ENCODE results near the gene MDGA2. TPM values are rescaled to one million over a fixed set of nuclear protein-coding genes. Genes with fewer than 3 reads are reported as not detected.

The MDGA2 gene
- total RNA-seq, 1 donor from 2014 or later = 0.39 TPM

GRCh38 chr14:46887144-46887543 lies 788.3 kb downstream of the MDGA2 start:
- Mint-ChIP-seq H3K9me3 (ENCODE audit: unreplicated experiment) (no peaks in the 10 kb centered on the region), H3K27me3 (ENCODE audit: unreplicated experiment) (no peaks in the 10 kb centered on the region)

GRCh38 chr14:46885566-46885965 lies 789.8 kb downstream of the MDGA2 start:
- H3K27ac Mint-ChIP-seq (ENCODE audit: unreplicated experiment) = no peak overlapping the region
- no peak overlapping the region for H3K4me3 Mint-ChIP-seq (ENCODE audit: unreplicated experiment)
- H3K36me3 Mint-ChIP-seq (ENCODE audit: unreplicated experiment) = no peaks in the 10 kb centered on the region
- no peak for DNase-seq
- no peaks in the 10 kb centered on the region for H3K27me3 Mint-ChIP-seq (ENCODE audit: unreplicated experiment)
- no peak for TF ChIP-seq CTCF (IDR thresholded peaks at IDR 0.05; ENCODE audit: partially characterized antibody, unreplicated experiment)
- H3K9me3 Mint-ChIP-seq (ENCODE audit: unreplicated experiment) = no peaks in the 10 kb centered on the region
- no peaks in the 10 kb centered on the region for H3K4me1 Mint-ChIP-seq (ENCODE audit: low read depth, unreplicated experiment)

More at GRCh38 chr14:46887144-46887543, 788.3 kb downstream of the MDGA2 start:
- Mint-ChIP-seq H3K4me3 (ENCODE audit: unreplicated experiment) (no peak overlapping the region), H3K27ac (ENCODE audit: unreplicated experiment) (no peak overlapping the region), H3K36me3 (ENCODE audit: unreplicated experiment) (no peaks in the 10 kb centered on the region), H3K4me1 (ENCODE audit: low read depth, unreplicated experiment) (no peaks in the 10 kb centered on the region)
- TF ChIP-seq CTCF (IDR thresholded peaks at IDR 0.05; ENCODE audit: partially characterized antibody, unreplicated experiment) = no peak
- no peak for DNase-seq

- no peaks in the 10 kb centered on the region for H3K36me3 Mint-ChIP-seq (ENCODE audit: unreplicated experiment)
- H3K27me3 Mint-ChIP-seq (ENCODE audit: unreplicated experiment) = no peaks in the 10 kb centered on the region
- DNase-seq = no peak
- no peaks in the 10 kb centered on the region for H3K4me1 Mint-ChIP-seq (ENCODE audit: low read depth, unreplicated experiment)
- peaks cover 3% of the 10 kb centered on the region for H3K9me3 Mint-ChIP-seq (ENCODE audit: unreplicated experiment)
- no peak for TF ChIP-seq CTCF (IDR thresholded peaks at IDR 0.05; ENCODE audit: partially characterized antibody, unreplicated experiment)
- no peak overlapping the region for H3K4me3 Mint-ChIP-seq (ENCODE audit: unreplicated experiment)
- no peak overlapping the region for H3K27ac Mint-ChIP-seq (ENCODE audit: unreplicated experiment)
Measured at GRCh38 chr14:46861753-46862152, 813.7 kb downstream of the MDGA2 start.

GRCh38 chr14:46840944-46841720 lies 834.3 kb downstream of the MDGA2 start:
- no peaks in the 10 kb centered on the region for H3K9me3 Mint-ChIP-seq (ENCODE audit: unreplicated experiment)
- no peak for DNase-seq
- TF ChIP-seq CTCF (IDR thresholded peaks at IDR 0.05; ENCODE audit: partially characterized antibody, unreplicated experiment) = no peak
- H3K27ac Mint-ChIP-seq (ENCODE audit: unreplicated experiment) = no peak overlapping the region
- no peak overlapping the region for H3K4me3 Mint-ChIP-seq (ENCODE audit: unreplicated experiment)
- H3K27me3 Mint-ChIP-seq (ENCODE audit: unreplicated experiment) = no peaks in the 10 kb centered on the region
- H3K4me1 Mint-ChIP-seq (ENCODE audit: low read depth, unreplicated experiment) = no peaks in the 10 kb centered on the region
- no peaks in the 10 kb centered on the region for H3K36me3 Mint-ChIP-seq (ENCODE audit: unreplicated experiment)

GRCh38 chr14:46820291-46820690 lies 855.1 kb downstream of the MDGA2 start:
- Mint-ChIP-seq H3K9me3 (ENCODE audit: unreplicated experiment) (no peaks in the 10 kb centered on the region), H3K4me1 (ENCODE audit: low read depth, unreplicated experiment) (peaks cover 8% of the 10 kb centered on the region), H3K27me3 (ENCODE audit: unreplicated experiment) (no peaks in the 10 kb centered on the region), H3K4me3 (ENCODE audit: unreplicated experiment) (no peak overlapping the region), H3K36me3 (ENCODE audit: unreplicated experiment) (no peaks in the 10 kb centered on the region), H3K27ac (ENCODE audit: unreplicated experiment) (no peak overlapping the region)
- no peak for DNase-seq
- no peak for TF ChIP-seq CTCF (IDR thresholded peaks at IDR 0.05; ENCODE audit: partially characterized antibody, unreplicated experiment)
